ENCODE measurements around the gene CCDC152.

- no peak for TF ChIP-seq CTCF (IDR thresholded peaks at IDR 0.05)
- no peak for TF ChIP-seq POLR2A (IDR thresholded peaks at IDR 0.05)
- no peak for TF ChIP-seq POLR2AphosphoS5 (IDR thresholded peaks at IDR 0.05)
These were observed 29.1 kb downstream of the CCDC152 start for GRCh38 chr5:42785756-42786155.

Data from suprapubic skin (tissue), 4 donors.